WERI-Rb-1 (cell line): ENCODE data around the gene ANXA3.

Experiments
- DNase-seq: peaks from one replicate; pipeline ENCODE4 v3.0.0-alpha.2; 2020
- H3K27ac ChIP-seq: fragments of 250-450 bp; sonication (Bioruptor Pico); 2 replicates; pipeline ENCODE4 v1.5.1; 2020; ENCODE audit warnings: mild to moderate bottlenecking, moderate library complexity
- H3K27me3 ChIP-seq: fragments of 250-450 bp; sonication (Bioruptor Pico); 2 replicates; pipeline ENCODE4 v1.5.1; 2021; ENCODE audit warnings: mild to moderate bottlenecking, low read depth, moderate library complexity; ENCODE audit not compliant: insufficient read depth, severe bottlenecking
- H3K36me3 ChIP-seq: fragments of 250-450 bp; sonication (Bioruptor Pico); 2 replicates; pipeline ENCODE4 v1.5.1; 2020; ENCODE audit warnings: mild to moderate bottlenecking, moderate library complexity
- H3K4me3 ChIP-seq: 2 replicates; pipeline ENCODE4 v1.5.1; 2011; ENCODE audit warnings: low read depth, mild to moderate bottlenecking, control low read depth, low read length
- H3K9me3 ChIP-seq: fragments of 250-450 bp; sonication (Bioruptor Pico); 2 replicates; pipeline ENCODE4 v1.5.1; 2021; ENCODE audit warnings: mild to moderate bottlenecking, moderate library complexity; ENCODE audit not compliant: severe bottlenecking
- CTCF ChIP-seq: IDR thresholded peaks from 2 replicates; pipeline ENCODE4 v1.5.1; 2011; ENCODE audit warnings: low read depth, mild to moderate bottlenecking, control low read depth, inconsistent platforms, low read length

Gene ANXA3

DNA sequence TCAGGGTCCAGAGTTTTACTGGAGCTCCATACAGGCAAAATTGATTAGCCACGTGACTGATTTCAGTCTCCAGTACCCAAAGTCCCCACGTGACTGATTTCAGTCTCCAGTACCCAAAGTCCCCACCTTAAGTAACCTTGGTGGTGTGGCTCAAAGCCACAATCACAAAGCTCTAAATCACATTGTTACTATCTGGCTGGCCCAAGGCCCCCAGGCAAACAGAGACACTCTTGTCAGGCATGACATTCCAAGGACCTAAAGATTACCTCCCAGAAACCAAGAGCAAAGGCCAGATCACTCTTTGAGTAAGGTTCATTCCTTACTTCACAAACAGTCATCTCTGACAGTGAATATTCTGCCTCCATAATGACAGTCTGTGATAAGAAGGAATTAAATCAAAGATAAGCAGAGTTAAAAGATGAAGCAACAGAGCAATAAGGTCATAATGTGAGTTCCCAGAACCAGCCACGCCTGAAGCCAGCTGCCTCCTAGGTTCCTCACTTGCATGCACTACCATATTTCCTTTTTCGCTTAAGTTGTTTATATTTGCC is 78.5 kb downstream of the ANXA3 start:
- Histone ChIP-seq H3K27me3 (no peaks in the 10 kb centered on the region), H3K27ac (peak overlapping the region; percentile 31; the same call in 1 of the 2 replicates), H3K9me3 (no peaks in the 10 kb centered on the region), H3K36me3 (no peaks in the 10 kb centered on the region), H3K4me3 (no peak overlapping the region)
- no peak for DNase-seq
- no peak for TF ChIP-seq CTCF

GRCh38 chr4:78630615-78631014 is 79.0 kb downstream of the ANXA3 start:
- no peaks in the 10 kb centered on the region for H3K9me3 ChIP-seq
- no peak overlapping the region for H3K27ac ChIP-seq
- H3K36me3 ChIP-seq, result no peaks in the 10 kb centered on the region
- no peak for DNase-seq
- TF ChIP-seq CTCF, result no peak
- no peaks in the 10 kb centered on the region for H3K27me3 ChIP-seq
- no peak overlapping the region for H3K4me3 ChIP-seq

GRCh38 chr4:78634011-78634664 is 82.6 kb downstream of the ANXA3 start:
- DNase-seq, result no peak
- no peak for TF ChIP-seq CTCF

GRCh38 chr4:78638337-78639172 is 87.0 kb downstream of the ANXA3 start:
- H3K9me3 ChIP-seq, result no peaks in the 10 kb centered on the region
- no peaks in the 10 kb centered on the region for H3K27me3 ChIP-seq
- no peak for TF ChIP-seq CTCF
- H3K27ac ChIP-seq, result no peak overlapping the region
- H3K4me3 ChIP-seq, result no peak overlapping the region
- DNase-seq, result no peak
- no peaks in the 10 kb centered on the region for H3K36me3 ChIP-seq

More at GRCh38 chr4:78634011-78634664, 82.6 kb downstream of the ANXA3 start:
- Histone ChIP-seq H3K27me3 (no peaks in the 10 kb centered on the region), H3K36me3 (no peaks in the 10 kb centered on the region), H3K9me3 (no peaks in the 10 kb centered on the region), H3K27ac (no peak overlapping the region), H3K4me3 (no peak overlapping the region)

DNA sequence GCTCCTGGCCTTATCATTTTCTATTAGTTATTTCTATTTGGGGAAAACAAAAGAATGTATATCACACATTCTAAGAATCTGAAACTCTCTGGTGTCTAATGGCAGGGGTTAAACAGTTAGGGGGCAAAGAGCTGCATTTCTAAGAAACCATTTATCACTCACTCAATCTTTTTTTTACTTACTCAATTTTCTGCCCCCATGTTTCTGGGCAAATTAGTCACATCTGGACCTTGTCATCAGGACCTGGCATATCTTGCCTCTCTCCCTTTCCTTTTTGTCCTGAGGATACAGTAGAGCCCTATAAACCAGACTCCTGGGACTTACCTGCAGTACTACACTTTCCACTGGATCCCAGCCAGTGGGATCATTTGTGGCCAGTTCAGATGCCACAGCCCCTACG is 89.1 kb downstream of the ANXA3 start:
- no peaks in the 10 kb centered on the region for H3K27me3 ChIP-seq
- no peak for TF ChIP-seq CTCF
- H3K4me3 ChIP-seq, result no peak overlapping the region
- H3K36me3 ChIP-seq, result no peaks in the 10 kb centered on the region
- no peak for DNase-seq
- no peaks in the 10 kb centered on the region for H3K9me3 ChIP-seq
- no peak overlapping the region for H3K27ac ChIP-seq
